Brain microvascular endothelial cell (primary cell): ENCODE measurements around the gene MAGEA9B.
"Not testable (repeated sequence)": the region's sequence is repeated elsewhere in the genome, so short reads cannot be mapped to it uniquely, and the experiment has no call there.

ENCODE experiments used
- DNase-seq: peaks from one replicate; pipeline ENCODE4 v3.0.0-alpha.2; 2020
- H3K27ac ChIP-seq: fragments of 250-450 bp; sonication (Bioruptor Pico); 2 replicates; pipeline ENCODE4 v1.5.1; 2020; ENCODE audit warnings: mild to moderate bottlenecking, moderate library complexity
- H3K27me3 ChIP-seq: fragments of 250-450 bp; sonication (Bioruptor Pico); replicated peaks from 2 replicates; pipeline ENCODE4 v1.5.1; 2020; ENCODE audit warnings: mild to moderate bottlenecking
- H3K36me3 ChIP-seq: fragments of 250-450 bp; sonication (Bioruptor Pico); replicated peaks from 2 replicates; pipeline ENCODE4 v1.5.1; 2020; ENCODE audit warnings: mild to moderate bottlenecking
- H3K4me3 ChIP-seq: 2 replicates; pipeline ENCODE4 v1.5.1; 2011; ENCODE audit warnings: low read depth, mild to moderate bottlenecking, control low read depth, low read length, moderate library complexity
- in situ Hi-C: cut with HindIII; loops from 2 replicates; pipeline ENCODE4 v1.10.0; 2017; ENCODE audit warnings: low sequenced_read_pairs, low pct_ligation_motif_present
- TF ChIP-seq, protein P1 (sequence below): IDR thresholded peaks from 2 replicates; pipeline ENCODE4 v1.5.1; 2011; ENCODE audit warnings: low read depth, mild to moderate bottlenecking, moderate library complexity, low read length, control low read depth, inconsistent platforms; ENCODE audit errors: missing control alignments

Gene MAGEA9B, protein sequence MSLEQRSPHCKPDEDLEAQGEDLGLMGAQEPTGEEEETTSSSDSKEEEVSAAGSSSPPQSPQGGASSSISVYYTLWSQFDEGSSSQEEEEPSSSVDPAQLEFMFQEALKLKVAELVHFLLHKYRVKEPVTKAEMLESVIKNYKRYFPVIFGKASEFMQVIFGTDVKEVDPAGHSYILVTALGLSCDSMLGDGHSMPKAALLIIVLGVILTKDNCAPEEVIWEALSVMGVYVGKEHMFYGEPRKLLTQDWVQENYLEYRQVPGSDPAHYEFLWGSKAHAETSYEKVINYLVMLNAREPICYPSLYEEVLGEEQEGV

DNA sequence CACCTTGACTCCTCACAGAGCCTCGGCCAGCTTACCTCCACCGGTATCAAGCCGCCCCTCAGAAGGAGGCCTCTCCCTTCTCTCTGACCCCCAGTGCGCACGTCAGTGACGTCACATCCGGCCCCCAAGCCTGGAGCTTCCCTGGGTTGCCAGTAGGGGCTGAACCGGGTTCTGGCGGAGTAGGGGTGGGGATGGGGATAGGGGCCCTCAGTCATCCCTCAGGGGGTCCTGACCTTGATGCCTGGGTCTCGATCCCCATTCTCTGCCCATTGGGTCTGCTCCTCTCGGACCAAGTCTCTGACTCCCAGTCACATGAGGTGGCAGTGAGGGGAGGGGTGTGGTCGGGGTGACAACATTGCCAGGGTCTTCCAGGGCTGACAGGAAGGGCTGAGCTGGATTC is at the start of gene MAGEA9B:
MAGEA9B (minus strand) TSS at position 101 of the 400 bp plus-strand sequence. CDS start 4,280 bp downstream, outside the sequence.
- H3K4me3 ChIP-seq, H3K36me3 ChIP-seq, in situ Hi-C loops, H3K27me3 ChIP-seq, H3K27ac ChIP-seq, DNase-seq: not testable (repeated sequence)

DNA sequence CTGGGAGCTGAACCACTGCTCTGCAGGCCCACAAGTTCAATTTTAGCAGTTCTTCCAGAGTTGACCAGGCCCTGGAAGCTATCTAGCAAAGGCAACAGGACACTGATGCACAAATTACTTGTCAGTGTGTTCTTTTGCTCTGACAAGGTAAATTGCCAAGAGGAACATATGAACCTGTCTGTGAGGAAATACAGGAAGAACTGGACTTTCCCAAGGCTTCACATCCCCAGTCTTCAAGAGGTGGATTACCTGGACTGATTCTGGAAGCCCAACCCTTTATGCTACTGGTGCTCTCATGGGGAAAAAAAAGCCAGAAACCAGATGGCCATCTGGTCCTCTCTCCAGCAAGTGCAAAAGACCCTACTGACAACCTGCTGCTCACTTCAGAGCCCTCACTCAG is 46.3 kb upstream of the MAGEA9B start:
- in situ Hi-C loops: no loop called here

DNA sequence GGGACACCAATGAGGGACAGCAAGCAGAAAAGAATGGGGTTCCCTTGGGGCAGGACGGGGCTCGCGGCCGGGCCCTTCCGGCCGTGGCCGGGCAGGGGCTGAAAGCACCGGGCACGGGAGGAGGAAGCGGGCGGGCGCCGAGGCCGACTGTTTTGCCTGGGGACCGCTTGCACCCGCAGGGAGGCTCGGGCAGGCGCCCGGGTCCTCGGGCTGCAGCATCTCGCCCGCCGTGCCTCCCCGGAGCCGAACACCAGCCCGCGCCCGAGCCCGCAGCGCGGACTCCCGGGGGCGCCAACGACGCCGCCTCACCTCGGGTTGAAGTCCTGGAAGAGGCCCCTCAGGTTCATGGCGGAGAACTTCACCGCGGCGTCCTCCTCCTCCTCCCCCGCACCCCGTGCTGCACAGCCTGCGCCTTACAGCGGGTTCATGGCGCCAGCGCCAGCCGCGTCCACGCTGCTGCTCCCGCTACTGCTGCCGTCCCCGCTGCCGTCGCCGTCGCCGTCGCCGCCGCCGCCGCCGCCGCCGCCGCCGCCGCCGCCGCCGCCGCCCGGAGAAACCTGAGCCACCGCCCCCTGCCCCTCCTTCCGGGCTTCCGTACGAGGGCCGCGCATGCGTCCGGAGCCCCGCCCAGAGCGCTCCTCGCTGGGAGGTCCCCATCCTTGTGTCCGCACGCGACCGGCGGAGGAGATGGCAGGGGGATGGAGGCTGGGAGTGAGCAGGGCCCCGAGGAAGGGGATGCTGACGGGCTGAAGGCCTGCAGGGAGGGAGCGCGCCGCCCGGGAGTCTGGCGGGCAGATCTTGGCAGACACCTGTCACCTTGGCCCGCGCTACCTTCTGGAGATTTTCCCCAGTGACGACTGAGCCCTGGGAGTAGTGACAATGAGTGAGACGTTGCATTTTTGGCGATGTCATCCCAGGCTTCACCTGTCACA is 44.2 kb upstream of the MAGEA9B start, which contains the start of gene TMEM185A:
TMEM185A (minus strand) TSS at position 559 of the 932 bp plus-strand sequence; CDS start at position 347, 212 bp downstream.
- Histone ChIP-seq H3K4me3 (peak within 1 kb of the TSS; percentile 70), H3K36me3 (no peaks in the 10 kb centered on the region), H3K27ac (no peak within 1 kb of the TSS), H3K27me3 (no peaks in the 10 kb centered on the region)
- in situ Hi-C loops: no loop called here
- peak; percentile 7 for DNase-seq
- TF ChIP-seq, protein P1, sequence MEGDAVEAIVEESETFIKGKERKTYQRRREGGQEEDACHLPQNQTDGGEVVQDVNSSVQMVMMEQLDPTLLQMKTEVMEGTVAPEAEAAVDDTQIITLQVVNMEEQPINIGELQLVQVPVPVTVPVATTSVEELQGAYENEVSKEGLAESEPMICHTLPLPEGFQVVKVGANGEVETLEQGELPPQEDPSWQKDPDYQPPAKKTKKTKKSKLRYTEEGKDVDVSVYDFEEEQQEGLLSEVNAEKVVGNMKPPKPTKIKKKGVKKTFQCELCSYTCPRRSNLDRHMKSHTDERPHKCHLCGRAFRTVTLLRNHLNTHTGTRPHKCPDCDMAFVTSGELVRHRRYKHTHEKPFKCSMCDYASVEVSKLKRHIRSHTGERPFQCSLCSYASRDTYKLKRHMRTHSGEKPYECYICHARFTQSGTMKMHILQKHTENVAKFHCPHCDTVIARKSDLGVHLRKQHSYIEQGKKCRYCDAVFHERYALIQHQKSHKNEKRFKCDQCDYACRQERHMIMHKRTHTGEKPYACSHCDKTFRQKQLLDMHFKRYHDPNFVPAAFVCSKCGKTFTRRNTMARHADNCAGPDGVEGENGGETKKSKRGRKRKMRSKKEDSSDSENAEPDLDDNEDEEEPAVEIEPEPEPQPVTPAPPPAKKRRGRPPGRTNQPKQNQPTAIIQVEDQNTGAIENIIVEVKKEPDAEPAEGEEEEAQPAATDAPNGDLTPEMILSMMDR: no peak

More for the DNA sequence above, 46.3 kb upstream of the MAGEA9B start:
- no peak overlapping the region for H3K4me3 ChIP-seq
- TF ChIP-seq, protein P1: no peak
- no peak for DNase-seq
- no peaks in the 10 kb centered on the region for H3K36me3 ChIP-seq
- no peaks in the 10 kb centered on the region for H3K27me3 ChIP-seq
- no peak overlapping the region for H3K27ac ChIP-seq

DNA sequence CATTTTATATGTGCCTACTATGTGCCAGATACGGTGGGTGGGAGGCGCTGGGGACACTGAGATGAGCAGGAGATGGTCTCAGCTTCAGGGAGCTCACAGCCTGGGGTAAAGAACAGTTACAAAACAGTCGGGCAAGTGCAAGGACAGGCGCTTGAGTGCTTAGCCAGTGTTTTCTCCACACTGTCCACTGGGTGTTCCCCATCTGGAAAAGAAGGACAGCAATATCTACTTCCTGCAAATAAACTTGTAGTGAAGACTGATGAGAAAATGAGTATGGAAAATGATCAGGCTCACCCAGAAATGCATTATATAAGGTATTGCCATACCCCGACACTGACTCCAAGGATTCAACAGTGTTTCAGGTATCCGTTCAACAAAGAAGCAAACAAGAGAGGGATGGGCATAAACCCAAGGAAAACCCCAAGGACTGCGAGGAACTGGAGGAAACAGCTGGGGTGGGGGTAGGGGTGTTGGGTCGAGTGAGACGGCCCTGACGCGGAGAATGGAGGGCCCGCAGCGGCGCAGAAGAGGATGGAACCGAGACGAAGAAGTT is 43.5 kb upstream of the MAGEA9B start:
- H3K4me3 ChIP-seq: peak overlapping the region; percentile 70
- peak; percentile 19 for DNase-seq
- no peak overlapping the region for H3K27ac ChIP-seq
- H3K36me3 ChIP-seq: no peaks in the 10 kb centered on the region
- in situ Hi-C loops: no loop called here
- H3K27me3 ChIP-seq: no peaks in the 10 kb centered on the region
- TF ChIP-seq, protein P1: peak; percentile 45

DNA sequence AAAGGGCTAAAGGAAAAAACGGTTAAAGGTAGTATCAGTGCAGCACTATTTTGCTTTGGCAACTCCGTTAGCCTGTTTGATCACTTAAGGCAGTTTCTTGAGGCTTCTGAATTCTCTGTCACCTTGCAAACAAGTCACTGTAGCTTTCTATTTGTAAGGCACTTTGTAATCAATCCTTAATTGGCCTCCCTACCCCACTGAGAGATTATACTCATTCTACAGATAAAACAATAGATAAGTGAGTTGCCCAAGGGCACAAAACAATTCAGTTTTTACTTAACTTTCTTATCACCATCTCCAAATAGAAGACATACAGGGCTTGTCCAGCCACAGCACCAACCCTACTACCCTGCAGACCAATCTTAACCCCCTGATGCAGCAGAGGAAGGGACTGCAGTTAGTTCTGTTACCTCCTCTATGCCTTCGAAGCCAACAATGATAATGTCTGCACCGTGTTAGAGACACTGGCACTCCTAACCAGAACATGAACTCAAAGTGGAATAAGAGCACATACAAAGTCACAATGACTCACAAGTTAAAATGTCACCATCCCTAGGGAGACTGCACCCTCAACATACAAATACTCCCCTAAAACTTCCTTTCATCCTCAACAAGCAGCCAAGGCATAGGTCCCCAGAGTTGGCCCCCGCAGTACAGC is 42.6 kb upstream of the MAGEA9B start:
- Histone ChIP-seq H3K36me3 (no peaks in the 10 kb centered on the region), H3K27ac (no peak overlapping the region), H3K27me3 (no peaks in the 10 kb centered on the region), H3K4me3 (no peak overlapping the region)
- no peak for DNase-seq
- TF ChIP-seq, protein P1: no peak
- in situ Hi-C loops: no loop called here

DNA sequence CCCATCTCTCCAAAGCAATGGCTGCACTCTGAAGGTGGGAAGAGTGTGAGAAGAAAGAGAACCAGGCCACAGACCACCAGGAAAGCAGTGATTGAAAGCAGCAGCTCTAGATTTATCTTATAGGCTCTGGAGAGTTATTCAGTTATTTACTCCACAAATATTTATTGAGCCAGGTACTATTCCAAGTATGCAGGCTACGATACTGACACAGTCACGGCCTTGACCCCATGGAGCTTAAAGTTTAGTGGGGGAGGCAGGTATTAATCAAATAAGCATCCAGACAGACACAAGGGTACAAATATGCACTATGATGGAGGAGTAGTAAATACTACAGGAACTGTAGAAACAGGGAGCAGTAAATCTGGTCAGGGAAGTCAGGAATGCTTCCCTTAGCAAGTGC is 41.5 kb upstream of the MAGEA9B start:
- no peaks in the 10 kb centered on the region for H3K36me3 ChIP-seq
- H3K4me3 ChIP-seq: no peak overlapping the region
- H3K27ac ChIP-seq: no peak overlapping the region
- in situ Hi-C loops: no loop called here
- TF ChIP-seq, protein P1: no peak
- no peaks in the 10 kb centered on the region for H3K27me3 ChIP-seq
- no peak for DNase-seq
